Mesodermal cell (in vitro differentiated cells): ENCODE measurements around the gene CLASP1.

ENCODE experiments used
- H3K27ac ChIP-seq: 2 replicates; pipeline ENCODE4 v1.7.0; 2013; ENCODE audit warnings: mild to moderate bottlenecking, low read depth, low read length, moderate library complexity; ENCODE audit not compliant: severe bottlenecking
- H3K36me3 ChIP-seq: 2 replicates; pipeline ENCODE4 v1.7.1; 2013; ENCODE audit warnings: mild to moderate bottlenecking, low read length, moderate library complexity; ENCODE audit not compliant: control insufficient read depth, insufficient read depth
- H3K4me1 ChIP-seq: one replicate; pipeline ENCODE4 v1.7.1; 2013; ENCODE audit warnings: mild to moderate bottlenecking, low read length; ENCODE audit not compliant: insufficient read depth, control insufficient read depth, poor library complexity, severe bottlenecking
- H3K4me3 ChIP-seq: 2 replicates; pipeline ENCODE4 v1.7.0; 2013; ENCODE audit warnings: low read length, control low read depth, mild to moderate bottlenecking; ENCODE audit not compliant: insufficient read depth, poor library complexity, severe bottlenecking; ENCODE audit errors: extremely low read depth
- H3K9me3 ChIP-seq: 2 replicates; pipeline ENCODE4 v1.7.1; 2013; ENCODE audit warnings: mild to moderate bottlenecking, low read length, moderate library complexity; ENCODE audit not compliant: control insufficient read depth
- WGBS, 2 experiments: methylation state at CpG; one replicate each; pipeline ENCODE4 v1.1.5; 2013; ENCODE audit warnings: missing lambda C conversion rate in 2 of 2; ENCODE audit not compliant: insufficient coverage in 2 of 2; 5-methylcytosine and 5-hydroxymethylcytosine counted together

The CLASP1 gene

GRCh38 chr2:121539750-121540469 lies 109.4 kb downstream of the CLASP1 start:
- Histone ChIP-seq H3K27ac (no peak overlapping the region), H3K4me1 (no peaks in the 10 kb centered on the region), H3K9me3 (no peaks in the 10 kb centered on the region), H3K36me3 (no peaks in the 10 kb centered on the region), H3K4me3 (no peak overlapping the region)
- 93 to 100% methylated on average over 2 to 3 of the region's 4 CpGs for WGBS, 2 experiments

GRCh38 chr2:121536850-121537557 lies 112.3 kb downstream of the CLASP1 start:
- Histone ChIP-seq H3K4me3 (no peak overlapping the region), H3K9me3 (no peaks in the 10 kb centered on the region), H3K36me3 (no peaks in the 10 kb centered on the region), H3K4me1 (peaks cover 9% of the 10 kb centered on the region), H3K27ac (no peak overlapping the region)
- 95 to 98% methylated on average over 7 to 8 of the region's 9 CpGs for WGBS, 2 experiments

GRCh38 chr2:121536347-121536746 lies 112.9 kb downstream of the CLASP1 start:
- Histone ChIP-seq H3K4me1 (peaks cover 9% of the 10 kb centered on the region), H3K9me3 (no peaks in the 10 kb centered on the region), H3K27ac (no peak overlapping the region), H3K36me3 (no peaks in the 10 kb centered on the region), H3K4me3 (no peak overlapping the region)
- WGBS, 2 experiments: no CpG with 5 or more reads among the region's 1 CpG

GRCh38 chr2:121534007-121534406 lies 115.3 kb downstream of the CLASP1 start:
- Histone ChIP-seq H3K9me3 (no peaks in the 10 kb centered on the region), H3K36me3 (no peaks in the 10 kb centered on the region), H3K27ac (no peak overlapping the region), H3K4me3 (no peak overlapping the region), H3K4me1 (peaks cover 9% of the 10 kb centered on the region)

GRCh38 chr2:121532894-121533293 lies 116.4 kb downstream of the CLASP1 start:
- no peak overlapping the region for H3K4me3 ChIP-seq
- H3K9me3 ChIP-seq: no peaks in the 10 kb centered on the region
- WGBS, 2 experiments: 65 to 81% methylated on average over 3 to 5 of the region's 6 CpGs
- peak overlapping the region; percentile 36 for H3K27ac ChIP-seq
- peaks cover 9% of the 10 kb centered on the region for H3K4me1 ChIP-seq
- H3K36me3 ChIP-seq: peaks cover 1% of the 10 kb centered on the region

GRCh38 chr2:121532347-121532766 lies 116.9 kb downstream of the CLASP1 start:
- H3K4me3 ChIP-seq: no peak overlapping the region
- H3K27ac ChIP-seq: peak overlapping the region; percentile 25
- peaks cover 9% of the 10 kb centered on the region for H3K4me1 ChIP-seq
- 74 to 88% methylated on average over 3 to 4 of the region's 4 CpGs for WGBS, 2 experiments
- peaks cover 7% of the 10 kb centered on the region for H3K36me3 ChIP-seq
- H3K9me3 ChIP-seq: no peaks in the 10 kb centered on the region

- Histone ChIP-seq H3K4me3 (peak overlapping the region; percentile 66), H3K4me1 (peaks cover 9% of the 10 kb centered on the region), H3K27ac (peak overlapping the region; percentile 100), H3K9me3 (no peaks in the 10 kb centered on the region), H3K36me3 (peaks cover 21% of the 10 kb centered on the region)
- WGBS, 2 experiments: 0 to 1% methylated on average over 34 to 39 of the region's 46 CpGs
Observed at GRCh38 chr2:121530212-121530705, 119.0 kb downstream of the CLASP1 start.

- Histone ChIP-seq H3K36me3 (peaks cover 26% of the 10 kb centered on the region), H3K4me1 (peaks cover 9% of the 10 kb centered on the region), H3K9me3 (no peaks in the 10 kb centered on the region), H3K27ac (peak overlapping the region; percentile 100), H3K4me3 (peak overlapping the region; percentile 66)
- 35 to 38% methylated on average over 6 to 8 of the region's 19 CpGs for WGBS, 2 experiments
Observed at GRCh38 chr2:121529439-121530211, 119.6 kb downstream of the CLASP1 start.

GRCh38 chr2:121527009-121527682 lies 122.1 kb downstream of the CLASP1 start:
- Histone ChIP-seq H3K4me1 (no peaks in the 10 kb centered on the region), H3K27ac (no peak overlapping the region), H3K4me3 (no peak overlapping the region), H3K9me3 (no peaks in the 10 kb centered on the region), H3K36me3 (peaks cover 32% of the 10 kb centered on the region)
- 100% methylated on average over 3 of the region's 3 CpGs; no CpG with 5 or more reads in 1 of the 2 experiments for WGBS, 2 experiments

- WGBS, 2 experiments: 50 to 71% methylated on average over 5 to 6 of the region's 9 CpGs
- Histone ChIP-seq H3K4me1 (peaks cover 2% of the 10 kb centered on the region), H3K27ac (peak overlapping the region; percentile 31), H3K36me3 (peaks cover 43% of the 10 kb centered on the region), H3K4me3 (no peak overlapping the region), H3K9me3 (no peaks in the 10 kb centered on the region)
Observed at GRCh38 chr2:121524685-121525425, 124.4 kb downstream of the CLASP1 start.
